K562 (cell line): Measurements from ENCODE around the gene SPARC. TPM values are rescaled to one million over a fixed set of nuclear protein-coding genes. Genes with fewer than 3 reads are reported as not detected.
A peak's percentile ranks its signal among the peaks of the same experiment; 100 is the strongest.

Experiments
- CUX1 ChIP-seq: fragments of 200-800 bp; sonication (Bioruptor generic); IDR thresholded peaks from 2 replicates; pipeline ENCODE4 v1.6.1; 2016; ENCODE audit warnings: missing genetic modification characterization, missing compliant biosample characterization
- GTF2A2 ChIP-seq: IDR thresholded peaks from 2 replicates; pipeline ENCODE4 v1.6.1; 2016; ENCODE audit warnings: mild to moderate bottlenecking, missing genetic modification characterization, missing compliant biosample characterization
- KAT8 ChIP-seq: fragments of 450-650 bp; IDR thresholded peaks from 2 replicates; pipeline ENCODE4 v1.6.1; 2016; ENCODE audit warnings: low read depth, mild to moderate bottlenecking
- LARP7 ChIP-seq: fragments of 450-650 bp; IDR thresholded peaks from 2 replicates; pipeline ENCODE4 v1.6.1; 2016
- PURB ChIP-seq: sonication (generic); formaldehyde crosslinking; IDR thresholded peaks from 2 replicates; pipeline ENCODE4 v1.9.0; 2021; ENCODE audit warnings: low read depth, mild to moderate bottlenecking, missing genetic modification reagents
- ZNF518B ChIP-seq: fragments of 250-450 bp; sonication (Bioruptor Pico); IDR thresholded peaks from 2 replicates; pipeline ENCODE4 v1.5.0; 2021; ENCODE audit warnings: mild to moderate bottlenecking, moderate library complexity
- polyA plus RNA-seq, 8 experiments: library from polyadenylated mRNA; depleted of rRNA in 4 of 8; stranded (reverse) in 5 of 8; unstranded in 3 of 8; fragments of >200 nt; fragmentation: Nextera tagmentation in 2 of 8; fragmentation: Illumina TruSeq in 1 of 8; extraction: Ambion mirVana in 2 of 8; extraction: Trizol in 1 of 8; gene quantifications; 2 replicates each; pipeline versions ENCODE4 v1.2.1 to v1.2.3, GENCODE V29; 2011 to 2014; ENCODE audit warnings: inconsistent platforms in 1 of 8, missing spikeins in 1 of 8
- total RNA-seq, 7 experiments: library from RNA; depleted of rRNA in 6 of 7; stranded (reverse); fragments of >200 nt in 6 of 7; fragmentation: Illumina TruSeq in 2 of 7; extraction: Trizol in 2 of 7; gene quantifications; 2 replicates each; pipeline versions ENCODE4 v1.2.1 to v1.2.3, GENCODE V29; 2011 to 2021; ENCODE audit warnings: low replicate concordance in 1 of 7

Gene SPARC
- total and polyA plus RNA-seq, 9 of the 15 experiments (the other 6 are each of a cell fraction or from before 2014, with no cell fraction given), result 6.1 to 35.6 (median 12.2) TPM

- TF ChIP-seq CUX1 (CRISPR knock-in tag) (peak; percentile 86; the same call in 1 of the 2 replicates), ZNF518B (CRISPR knock-in tag) (no peak), GTF2A2 (no peak), KAT8 (no peak), PURB (no peak), LARP7 (no peak)
These were observed 30.4 kb downstream of the SPARC start (continued) for GRCh38 chr5:151656311-151656710.
